Hepatocyte (in vitro differentiated cells): Measurements from ENCODE around the gene FLRT2. TPM values are rescaled to one million over a fixed set of nuclear protein-coding genes. Genes with fewer than 3 reads are reported as not detected.

ENCODE experiments used
- DNase-seq: peaks from one replicate; pipeline ENCODE4 v3.0.0-alpha.2; 2016; ENCODE audit warnings: low spot score
- H2AFZ ChIP-seq: fragments of 200-600 bp; sonication (generic); 2 replicates; pipeline ENCODE4 v1.6.0; 2016; ENCODE audit warnings: antibody characterized with exemption, mild to moderate bottlenecking
- H3K27ac ChIP-seq: fragments of 200-600 bp; sonication (generic); 2 replicates; pipeline ENCODE4 v1.5.1; 2016; ENCODE audit warnings: mild to moderate bottlenecking
- H3K27me3 ChIP-seq: fragments of 200-600 bp; sonication (generic); 2 replicates; pipeline ENCODE4 v1.6.1; 2016
- H3K36me3 ChIP-seq: fragments of 200-600 bp; sonication (generic); replicated peaks from 2 replicates; pipeline ENCODE4 v1.5.1; 2016; ENCODE audit warnings: low read depth; ENCODE audit not compliant: insufficient read depth
- H3K4me1 ChIP-seq: fragments of 200-600 bp; sonication (generic); 2 replicates; pipeline ENCODE4 v1.5.1; 2016; ENCODE audit warnings: mild to moderate bottlenecking, moderate library complexity; ENCODE audit not compliant: insufficient read depth
- H3K4me2 ChIP-seq: fragments of 200-600 bp; sonication (generic); 2 replicates; pipeline ENCODE4 v1.6.0; 2016
- H3K4me3 ChIP-seq: fragments of 200-600 bp; sonication (generic); 2 replicates; pipeline ENCODE4 v1.5.1; 2016; ENCODE audit warnings: mild to moderate bottlenecking
- H3K79me2 ChIP-seq: fragments of 200-600 bp; sonication (generic); 2 replicates; pipeline ENCODE4 v1.6.0; 2017; ENCODE audit warnings: mild to moderate bottlenecking
- H3K9me2 ChIP-seq: fragments of 200-600 bp; sonication (generic); replicated peaks from 2 replicates; pipeline ENCODE4 v1.6.0; 2017; ENCODE audit warnings: mild to moderate bottlenecking; ENCODE audit not compliant: insufficient read depth
- H3K9me3 ChIP-seq: fragments of 200-600 bp; sonication (generic); 2 replicates; pipeline ENCODE4 v1.5.1; 2016; ENCODE audit warnings: low read depth, mild to moderate bottlenecking
- H4K20me1 ChIP-seq: fragments of 200-600 bp; sonication (generic); 2 replicates; pipeline ENCODE4 v1.6.0; 2016; ENCODE audit warnings: mild to moderate bottlenecking; ENCODE audit not compliant: insufficient read depth, poor library complexity, severe bottlenecking
- EZH2 ChIP-seq: fragments of 200-600 bp; sonication (generic); IDR thresholded peaks from 2 replicates; pipeline ENCODE4 v1.6.1; 2016; ENCODE audit warnings: antibody characterized with exemption, mild to moderate bottlenecking, borderline replicate concordance
- EZH2phosphoT487 ChIP-seq: fragments of 200-600 bp; sonication (generic); IDR thresholded peaks from one replicate; pipeline ENCODE4 v1.6.1; 2018; ENCODE audit warnings: antibody characterized with exemption, mild to moderate bottlenecking, low read depth, moderate library complexity; ENCODE audit not compliant: unreplicated experiment, severe bottlenecking
- WGBS: methylation state at CpG from one replicate; pipeline ENCODE4 v1.1.6; 2016; ENCODE audit warnings: low lambda C conversion rate; ENCODE audit errors: missing lambda C conversion rate; 5-methylcytosine and 5-hydroxymethylcytosine counted together
- polyA plus RNA-seq: library from polyadenylated mRNA; unstranded; fragments of >200 nt; fragmentation: Nextera tagmentation; extraction: Ambion mirVana; gene quantifications from 2 replicates; pipeline ENCODE4 v1.2.1, GENCODE V29; 2016
- total RNA-seq: library from RNA; depleted of rRNA; stranded (reverse); fragments of >200 nt; gene quantifications from 2 replicates; pipeline ENCODE4 v1.2.3, GENCODE V29; 2014
- TF ChIP-seq, protein P1 (sequence below): fragments of 200-600 bp; sonication (generic); IDR thresholded peaks from 2 replicates; pipeline ENCODE4 v1.5.1; 2016; ENCODE audit warnings: antibody characterized with exemption, mild to moderate bottlenecking; ENCODE audit not compliant: poor library complexity

FLRT2 gene
- total and polyA plus RNA-seq, 2 experiments from 2014 or later, result 32.9 to 42.3 TPM

DNA sequence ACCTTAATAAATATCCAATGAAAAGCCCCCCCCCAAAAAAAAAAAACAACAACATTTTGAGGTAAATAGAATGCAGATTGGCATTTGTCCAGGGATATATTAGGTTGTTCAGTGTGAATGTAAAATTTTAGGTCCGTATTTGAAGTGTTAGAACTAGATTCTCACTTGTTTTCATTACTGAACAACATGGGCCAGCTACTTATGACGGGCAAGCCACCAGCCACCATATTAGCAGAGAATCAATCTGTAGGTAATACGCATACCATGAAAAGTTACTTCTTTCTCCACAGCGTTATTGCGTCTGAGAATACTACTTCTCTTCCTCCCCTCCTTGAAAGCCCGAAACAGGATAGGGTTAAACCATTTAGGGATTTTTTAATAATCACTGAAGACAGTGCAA lies 5.4 kb downstream of the FLRT2 start:
- peaks cover 68% of the 10 kb centered on the region for H3K79me2 ChIP-seq
- 35% methylated on average over 6 of the region's 6 CpGs for WGBS
- H3K9me2 ChIP-seq, result no peaks in the 10 kb centered on the region
- H3K9me3 ChIP-seq, result no peaks in the 10 kb centered on the region
- H3K27ac ChIP-seq, result peak overlapping the region; percentile 75
- TF ChIP-seq EZH2 (no peak), EZH2phosphoT487 (no peak)
- TF ChIP-seq, protein P1, sequence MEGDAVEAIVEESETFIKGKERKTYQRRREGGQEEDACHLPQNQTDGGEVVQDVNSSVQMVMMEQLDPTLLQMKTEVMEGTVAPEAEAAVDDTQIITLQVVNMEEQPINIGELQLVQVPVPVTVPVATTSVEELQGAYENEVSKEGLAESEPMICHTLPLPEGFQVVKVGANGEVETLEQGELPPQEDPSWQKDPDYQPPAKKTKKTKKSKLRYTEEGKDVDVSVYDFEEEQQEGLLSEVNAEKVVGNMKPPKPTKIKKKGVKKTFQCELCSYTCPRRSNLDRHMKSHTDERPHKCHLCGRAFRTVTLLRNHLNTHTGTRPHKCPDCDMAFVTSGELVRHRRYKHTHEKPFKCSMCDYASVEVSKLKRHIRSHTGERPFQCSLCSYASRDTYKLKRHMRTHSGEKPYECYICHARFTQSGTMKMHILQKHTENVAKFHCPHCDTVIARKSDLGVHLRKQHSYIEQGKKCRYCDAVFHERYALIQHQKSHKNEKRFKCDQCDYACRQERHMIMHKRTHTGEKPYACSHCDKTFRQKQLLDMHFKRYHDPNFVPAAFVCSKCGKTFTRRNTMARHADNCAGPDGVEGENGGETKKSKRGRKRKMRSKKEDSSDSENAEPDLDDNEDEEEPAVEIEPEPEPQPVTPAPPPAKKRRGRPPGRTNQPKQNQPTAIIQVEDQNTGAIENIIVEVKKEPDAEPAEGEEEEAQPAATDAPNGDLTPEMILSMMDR, result no peak
- H3K27me3 ChIP-seq, result peaks cover 12% of the 10 kb centered on the region
- H3K4me3 ChIP-seq, result peak overlapping the region; percentile 71
- DNase-seq, result no peak
- peak overlapping the region; percentile 86 for H3K4me2 ChIP-seq
- H3K36me3 ChIP-seq, result no peaks in the 10 kb centered on the region
- no peak overlapping the region for H2AFZ ChIP-seq
- peaks cover 13% of the 10 kb centered on the region for H4K20me1 ChIP-seq
- no peaks in the 10 kb centered on the region for H3K4me1 ChIP-seq

GRCh38 chr14:85535991-85536832 lies 6.3 kb downstream of the FLRT2 start:
- Histone ChIP-seq H3K27me3 (peaks cover 8% of the 10 kb centered on the region), H2AFZ (peak overlapping the region; percentile 1), H3K4me3 (peak overlapping the region; percentile 71), H3K9me3 (no peaks in the 10 kb centered on the region), H3K9me2 (no peaks in the 10 kb centered on the region), H4K20me1 (peaks cover 22% of the 10 kb centered on the region), H3K79me2 (peaks cover 70% of the 10 kb centered on the region), H3K27ac (peak overlapping the region; percentile 75), H3K4me2 (peak overlapping the region; percentile 86), H3K36me3 (no peaks in the 10 kb centered on the region), H3K4me1 (no peaks in the 10 kb centered on the region)
- no peak for TF ChIP-seq EZH2phosphoT487
- TF ChIP-seq, protein P1, result peak; percentile 65
- WGBS, result 13% methylated on average over 8 of the region's 8 CpGs
- DNase-seq, result peak; percentile 64

DNA sequence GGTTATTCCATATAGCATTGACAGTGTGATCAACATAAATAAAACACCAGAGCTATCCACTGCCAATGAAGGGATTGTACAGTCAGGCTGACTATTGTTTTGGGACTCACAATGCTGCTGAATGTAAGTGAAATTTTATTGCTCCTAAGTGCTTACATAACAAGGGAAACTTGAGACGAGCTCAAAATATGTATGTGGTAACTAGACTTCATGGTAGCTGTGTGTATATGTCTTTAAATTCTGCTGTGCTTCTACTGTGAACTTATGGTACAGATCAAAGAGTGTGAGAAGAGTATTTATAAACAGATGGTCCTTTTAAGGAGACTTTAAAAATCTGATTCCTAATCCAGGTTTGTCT lies 6.9 kb downstream of the FLRT2 start:
- Histone ChIP-seq H3K9me2 (no peaks in the 10 kb centered on the region), H3K4me3 (no peak overlapping the region), H3K4me1 (no peaks in the 10 kb centered on the region), H3K79me2 (peaks cover 76% of the 10 kb centered on the region), H3K36me3 (no peaks in the 10 kb centered on the region), H3K9me3 (no peaks in the 10 kb centered on the region), H2AFZ (no peak overlapping the region), H4K20me1 (peaks cover 22% of the 10 kb centered on the region), H3K4me2 (peak overlapping the region; percentile 86), H3K27me3 (peaks cover 7% of the 10 kb centered on the region), H3K27ac (peak overlapping the region; percentile 42)
- 17% methylated on average over 1 of the region's 1 CpG for WGBS
- peak; percentile 28 for DNase-seq
- TF ChIP-seq, protein P1, result no peak
- TF ChIP-seq EZH2 (no peak), EZH2phosphoT487 (no peak)
